Measurements from ENCODE around the gene KIF7. TPM values are rescaled to one million over a fixed set of nuclear protein-coding genes. Genes with fewer than 3 reads are reported as not detected.

The KIF7 gene
- total and polyA plus RNA-seq, 2 of the 8 experiments (the other 6 are each of a cell fraction or from before 2014, with no cell fraction given): 4.9 to 14.0 TPM

GRCh38 chr15:89671687-89672086 is 16.4 kb upstream of the KIF7 start:
- Histone ChIP-seq H3K9ac (replicated peaks in 1 of 4; ENCODE audit: extremely low read depth in 1 of 4, low read depth in 3 of 4, low read length in 3 of 4) (no peak overlapping the region), H3K23me2 (ENCODE audit: low read depth, low read length) (no peaks in the 10 kb centered on the region), H4K5ac (ENCODE audit: insufficient read length, low read depth, low read length) (no peak overlapping the region), H3K27ac (ENCODE audit: low read depth, low read length) (no peak overlapping the region), H2AFZ (ENCODE audit: low read length) (no peak overlapping the region), H3K79me2 (ENCODE audit: control insufficient read depth in 1 of 2, insufficient read depth in 2 of 2, low read length in 2 of 2) (no peaks in the 10 kb centered on the region), H4K20me1 (replicated peaks in 1 of 2; ENCODE audit: control insufficient read depth in 1 of 2, insufficient read depth in 2 of 2, low read length in 2 of 2) (no peaks in the 10 kb centered on the region), H2BK5ac (ENCODE audit: low read depth, low read length) (no peak overlapping the region), H3K36me3 (ENCODE audit: control insufficient read depth in 2 of 4, insufficient read depth in 4 of 4, low read length in 3 of 4) (no peaks in the 10 kb centered on the region), H3K9me3 (ENCODE audit: insufficient read depth in 2 of 2, low read depth in 1 of 2, low read length in 1 of 2) (no peaks in the 10 kb centered on the region), H2BK12ac (ENCODE audit: low read depth, low read length) (no peak overlapping the region), H2BK15ac (ENCODE audit: low read length) (0 out of 2 replicates have a peak overlapping the region, but pooled peaks have one; percentile 16), H3K18ac (ENCODE audit: extremely low read depth, low read length) (no peak overlapping the region), H3K14ac (ENCODE audit: insufficient read length) (no peak overlapping the region), H2AK5ac (ENCODE audit: low read depth, low read length) (no peak overlapping the region), H3K4me3 (ENCODE audit: extremely low read depth in 1 of 4, insufficient read depth in 2 of 4, low read depth in 3 of 4, low read length in 4 of 4) (no peak overlapping the region), H3K4me1 (replicated peaks in 1 of 4; ENCODE audit: control insufficient read depth in 3 of 4, insufficient read depth in 4 of 4, low read length in 3 of 4) (peaks cover 0 to 2% (median 0%) of the 10 kb centered on the region in 4 experiments; a peak in 4 of 7 replicates), H4K91ac (replicated peaks; ENCODE audit: insufficient read length, low read length) (no peak overlapping the region), H3K27me3 (replicated peaks in 1 of 4; ENCODE audit: control insufficient read depth in 3 of 4, extremely low read depth in 1 of 4, insufficient read depth in 3 of 4, low read length in 3 of 4) (peaks cover 0 to 3% (median 0%) of the 10 kb centered on the region in 4 experiments; a peak in 1 of 7 replicates), H4K8ac (ENCODE audit: extremely low read depth, insufficient read depth, low read length) (no peak overlapping the region), H2BK20ac (ENCODE audit: low read length) (no peak overlapping the region), H2BK120ac (replicated peaks; ENCODE audit: low read depth, low read length) (no peak overlapping the region), H3K4me2 (ENCODE audit: insufficient read depth in 1 of 2, low read depth in 2 of 2, low read length in 2 of 2) (no peak overlapping the region), H3K23ac (ENCODE audit: insufficient read length) (no peak overlapping the region), H3K56ac (replicated peaks; ENCODE audit: insufficient read length, low read depth, low read length) (no peak overlapping the region), H3K4ac (replicated peaks; ENCODE audit: insufficient read length, low read depth, low read length) (no peak overlapping the region), H3K79me1 (ENCODE audit: low read depth, low read length) (no peaks in the 10 kb centered on the region)
- 57% methylated on average over 4 of the region's 4 CpGs; no CpG with 5 or more reads in 1 of the 2 experiments for WGBS, 2 experiments (ENCODE audit: extremely low coverage in 1 of 2, insufficient coverage in 1 of 2, insufficient read length in 1 of 2, insufficient replicate concordance in 2 of 2, low coverage in 1 of 2, low lambda C conversion rate in 2 of 2, missing lambda C conversion rate in 1 of 2)
- no peak for DNase-seq (ENCODE audit: low read depth in 1 of 2, low spot score in 2 of 2)
- ChIA-PET CTCF (ENCODE audit: partially characterized antibody) (interaction anchor here (1.1 to 6.6 kb wide), 7 partner anchors 10 to 24 kb away, joined by 3 to 43 read pairs (median 12); partner anchors contain the start of genes PEX11A and WDR93), POLR2A (ENCODE audit: partially characterized antibody) (interaction anchor here (1.1 to 1.5 kb wide), 2 partner anchors 24 to 96 kb away, joined by 3 read pairs; partner anchors contain the start of gene TICRR)
- no peak for FAIRE-seq
- TF ChIP-seq SP2 (IDR thresholded peaks at IDR 0.05; ENCODE audit: low read length) (no peak), SUZ12 (IDR thresholded peaks at IDR 0.05; ENCODE audit: low read length) (no peak), JUN (IDR thresholded peaks at IDR 0.05; ENCODE audit: low read depth, low read length) (no peak)
